GM12891 (cell line): Measurements from ENCODE around the gene SHB.

Experiments used
- POLR2A ChIP-seq: IDR thresholded peaks from 2 replicates; pipeline ENCODE4 v1.6.1; 2011; ENCODE audit warnings: low read depth, low read length, control low read depth
- POLR2AphosphoS5 ChIP-seq: IDR thresholded peaks from 2 replicates; pipeline ENCODE4 v1.6.1; 2011; ENCODE audit warnings: low read depth, low read length, control low read depth
- POU2F2 ChIP-seq: IDR thresholded peaks from 2 replicates; pipeline ENCODE4 v1.6.1; 2011; ENCODE audit warnings: low read depth, mild to moderate bottlenecking, control low read depth, low read length, moderate library complexity

DNA sequence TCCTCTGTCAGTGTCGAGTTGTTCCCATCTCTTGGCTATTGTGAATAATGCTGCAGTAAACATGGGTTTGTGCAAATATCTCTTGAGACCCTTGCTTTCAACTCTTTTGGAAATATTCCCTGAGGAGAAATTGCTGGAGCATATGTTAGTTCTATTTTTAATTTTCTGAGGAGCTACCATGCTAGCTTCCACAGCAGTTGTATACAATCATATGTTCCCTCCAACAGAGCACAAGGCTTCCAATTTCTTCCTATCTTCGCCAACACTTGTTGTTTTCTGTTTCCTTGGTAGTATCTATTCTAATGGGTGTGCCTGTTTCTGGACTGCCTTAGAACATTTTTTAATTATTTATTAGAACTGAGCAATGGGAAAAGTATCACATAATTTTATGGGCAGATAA lies 23.6 kb upstream of the SHB start:
- TF ChIP-seq POLR2AphosphoS5 (no peak), POLR2A (no peak), POU2F2 (no peak)
